HepG2 (cell line): ENCODE data around the gene VCL. TPM values are rescaled to one million over a fixed set of nuclear protein-coding genes. Genes with fewer than 3 reads are reported as not detected.

Source experiments
- CBFB ChIP-seq: sonication (generic); formaldehyde crosslinking; IDR thresholded peaks from 2 replicates; pipeline ENCODE4 v1.4.0; 2020; ENCODE audit warnings: missing genetic modification reagents
- CEBPG ChIP-seq: IDR thresholded peaks from 2 replicates; pipeline ENCODE4 v1.6.1; 2016
- ETV6 ChIP-seq: sonication (generic); formaldehyde crosslinking; conservative IDR thresholded peaks from 2 replicates; pipeline ENCODE4 v1.4.0; 2020; ENCODE audit warnings: missing genetic modification reagents
- FOXP1 ChIP-seq, 2 experiments: fragments of 450-650 bp in 1 of 2; IDR thresholded peaks; 2 replicates each; pipeline ENCODE4 v1.6.1; 2017 to 2018; ENCODE audit warnings: antibody characterized with exemption in 1 of 2
- HNRNPUL1 ChIP-seq: fragments of 200-400 bp; formaldehyde crosslinking; IDR thresholded peaks from 2 replicates; pipeline ENCODE4 v1.6.1; 2017; ENCODE audit warnings: low read depth, mild to moderate bottlenecking, low read length, moderate library complexity
- KAT2B ChIP-seq: fragments of 150-350 bp; IDR thresholded peaks from 2 replicates; pipeline ENCODE4 v1.6.1; 2014; ENCODE audit warnings: low read depth, low read length, borderline replicate concordance
- KMT2A ChIP-seq: sonication (generic); formaldehyde crosslinking; IDR thresholded peaks from 2 replicates; pipeline ENCODE4 v1.4.0; 2020; ENCODE audit warnings: missing genetic modification reagents
- KMT2B ChIP-seq: IDR thresholded peaks from 2 replicates; pipeline ENCODE4 v1.6.1; 2016; ENCODE audit warnings: missing genetic modification reagents, missing compliant biosample characterization
- MED1 ChIP-seq: sonication (generic); formaldehyde crosslinking; IDR thresholded peaks from 2 replicates; pipeline ENCODE4 v1.4.0; 2020; ENCODE audit warnings: missing genetic modification reagents
- NONO ChIP-seq, 2 experiments: fragments of 450-650 bp in 1 of 2; sonication (generic) in 1 of 2; formaldehyde crosslinking in 1 of 2; IDR thresholded peaks in 1 of 2; conservative IDR thresholded peaks in 1 of 2; 2 replicates each; pipeline versions ENCODE4 v1.6.1 to v1.8.0; 2017 to 2022; ENCODE audit warnings: mild to moderate bottlenecking in 1 of 2, missing genetic modification reagents in 1 of 2, moderate library complexity in 1 of 2
- SMAD9 ChIP-seq: sonication (generic); formaldehyde crosslinking; IDR thresholded peaks from 2 replicates; pipeline ENCODE4 v1.5.1; 2020; ENCODE audit warnings: mild to moderate bottlenecking, missing genetic modification reagents
- SOX13 ChIP-seq, 3 experiments: fragments of 450-650 bp in 1 of 3; sonication (generic) in 1 of 3; formaldehyde crosslinking in 1 of 3; IDR thresholded peaks in 2 of 3; conservative IDR thresholded peaks in 1 of 3; 2 replicates each; pipeline versions ENCODE4 v1.5.0 to v1.6.1; 2016 to 2020; ENCODE audit warnings: antibody characterized with exemption in 1 of 3, mild to moderate bottlenecking in 1 of 3, missing compliant biosample characterization in 1 of 3, missing genetic modification reagents in 1 of 3, moderate library complexity in 1 of 3
- TEAD2 ChIP-seq: sonication (generic); formaldehyde crosslinking; IDR thresholded peaks from 2 replicates; pipeline ENCODE4 v1.9.0; 2021; ENCODE audit warnings: missing genetic modification reagents
- TGIF2 ChIP-seq: IDR thresholded peaks from 2 replicates; pipeline ENCODE4 v1.6.1; 2016; ENCODE audit warnings: control low read depth, missing compliant biosample characterization
- TOPORS ChIP-seq: sonication (generic); formaldehyde crosslinking; IDR thresholded peaks from 2 replicates; pipeline ENCODE4 v1.8.0; 2023; ENCODE audit warnings: mild to moderate bottlenecking, missing genetic modification reagents
- ZNF207 ChIP-seq: fragments of 450-650 bp; IDR thresholded peaks from 2 replicates; pipeline ENCODE4 v1.6.1; 2016; ENCODE audit warnings: antibody characterized with exemption, borderline replicate concordance
- ZNF235 ChIP-seq: sonication (generic); formaldehyde crosslinking; IDR thresholded peaks from 2 replicates; pipeline ENCODE4 v1.8.1; 2023; ENCODE audit warnings: mild to moderate bottlenecking, missing genetic modification reagents, borderline replicate concordance
- ZNF446 ChIP-seq: sonication (generic); formaldehyde crosslinking; IDR thresholded peaks from 2 replicates; pipeline ENCODE4 v1.5.0; 2020; ENCODE audit warnings: mild to moderate bottlenecking, missing genetic modification reagents
- ZNF451 ChIP-seq: sonication (generic); formaldehyde crosslinking; IDR thresholded peaks from 2 replicates; pipeline ENCODE4 v1.5.0; 2020; ENCODE audit warnings: mild to moderate bottlenecking, missing genetic modification reagents
- ZNF564 ChIP-seq: sonication (generic); formaldehyde crosslinking; IDR thresholded peaks from 2 replicates; pipeline ENCODE4 v1.8.1; 2023; ENCODE audit warnings: mild to moderate bottlenecking, missing genetic modification reagents
- ZNF782 ChIP-seq: sonication (generic); formaldehyde crosslinking; IDR thresholded peaks from 2 replicates; pipeline ENCODE4 v1.4.0; 2020; ENCODE audit warnings: missing genetic modification reagents, mild to moderate bottlenecking, borderline replicate concordance
- polyA plus RNA-seq, 8 experiments: library from polyadenylated mRNA; depleted of rRNA in 3 of 8; stranded (reverse) in 7 of 8; unstranded in 1 of 8; fragments of >200 nt; fragmentation: Illumina TruSeq in 4 of 8; extraction: Trizol in 4 of 8; gene quantifications; 2 replicates each; pipeline versions ENCODE4 v1.2.1 to v1.2.3, GENCODE V29; 2011 to 2016; ENCODE audit warnings: low read depth in 4 of 8, missing spikeins in 1 of 8, mixed read lengths in 1 of 8; ENCODE audit not compliant: insufficient read depth in 1 of 8
- total RNA-seq, 5 experiments: library from RNA; depleted of rRNA; stranded (reverse); fragments of >200 nt; fragmentation: Illumina TruSeq; extraction: Trizol; gene quantifications; 2 replicates each; pipeline ENCODE4 v1.2.3, GENCODE V29; 2016; ENCODE audit warnings: low read depth in 1 of 5
- TF ChIP-seq, protein P1 (sequence below): sonication (generic); formaldehyde crosslinking; IDR thresholded peaks from 2 replicates; pipeline ENCODE4 v1.5.0; 2020; ENCODE audit warnings: missing genetic modification reagents, mild to moderate bottlenecking, borderline replicate concordance
- TF ChIP-seq, protein P2 (sequence below): sonication (generic); formaldehyde crosslinking; IDR thresholded peaks from 2 replicates; pipeline ENCODE4 v1.5.0; 2020; ENCODE audit warnings: missing genetic modification reagents
- TF ChIP-seq, protein P3 (sequence below): sonication (generic); formaldehyde crosslinking; IDR thresholded peaks from 2 replicates; pipeline ENCODE4 v1.4.0; 2020; ENCODE audit warnings: missing genetic modification reagents, borderline replicate concordance

Gene VCL
- total and polyA plus RNA-seq, 2 of the 13 experiments (the other 11 are each of a cell fraction or from before 2014, with no cell fraction given) = 17.3 to 26.9 TPM

DNA sequence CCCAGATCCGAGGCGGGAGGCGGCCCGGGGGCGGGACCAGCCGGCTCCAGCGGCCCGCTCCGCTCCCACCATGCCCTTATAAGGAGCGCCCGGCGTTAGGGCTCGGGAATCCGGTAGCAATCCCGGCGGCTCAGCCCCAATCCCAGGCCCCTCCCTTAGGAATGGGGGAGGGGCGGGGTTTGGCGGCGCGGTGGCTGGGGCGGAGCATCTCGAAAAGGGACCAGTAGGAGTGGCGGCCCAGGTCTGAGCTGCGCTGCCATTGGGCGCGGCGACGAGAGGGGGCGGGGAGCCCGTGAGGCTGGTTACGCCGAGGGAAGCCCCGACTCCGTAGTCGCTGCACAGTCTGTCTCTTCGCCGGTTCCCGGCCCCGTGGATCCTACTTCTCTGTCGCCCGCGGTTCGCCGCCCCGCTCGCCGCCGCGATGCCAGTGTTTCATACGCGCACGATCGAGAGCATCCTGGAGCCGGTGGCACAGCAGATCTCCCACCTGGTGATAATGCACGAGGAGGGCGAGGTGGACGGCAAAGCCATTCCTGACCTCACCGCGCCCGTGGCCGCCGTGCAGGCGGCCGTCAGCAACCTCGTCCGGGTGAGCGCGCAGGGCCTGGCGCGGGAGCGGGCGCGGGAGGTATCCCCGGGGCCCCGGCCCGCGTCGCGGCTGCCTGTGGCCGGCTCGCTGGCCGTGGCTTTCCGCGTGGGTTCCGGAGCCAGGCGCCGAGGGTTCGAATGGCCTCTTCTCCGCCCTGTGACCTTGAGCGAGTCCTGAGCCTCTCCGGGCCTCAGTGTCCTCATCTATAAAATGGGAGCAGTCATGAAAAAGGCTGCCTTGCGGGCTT lies at the start of gene VCL (continued):
- TF ChIP-seq, protein P1, sequence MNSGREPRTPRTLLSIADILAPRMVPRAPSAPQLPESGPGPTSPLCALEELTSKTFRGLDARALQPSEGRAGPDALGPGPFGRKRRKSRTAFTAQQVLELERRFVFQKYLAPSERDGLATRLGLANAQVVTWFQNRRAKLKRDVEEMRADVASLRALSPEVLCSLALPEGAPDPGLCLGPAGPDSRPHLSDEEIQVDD (CRISPR knock-in tag) = 0 out of 2 replicates have a peak, but pooled peaks have one; percentile 62
- TF ChIP-seq KAT2B (no peak), HNRNPUL1 (no peak), ZNF451 (CRISPR knock-in tag) (peak; percentile 30; the same call in 1 of the 2 replicates), ETV6 (CRISPR knock-in tag) (no peak), TGIF2 (CRISPR knock-in tag) (peak; percentile 74; the same call in 1 of the 2 replicates), ZNF446 (CRISPR knock-in tag) (peak; percentile 47; the same call in 1 of the 2 replicates), FOXP1 (IDR thresholded peaks at IDR 0.05) (no peak), FOXP1 (CRISPR knock-in tag; IDR thresholded peaks at IDR 0.05) (no peak), CEBPG (CRISPR knock-in tag) (no peak), CBFB (CRISPR knock-in tag) (0 out of 2 replicates have a peak, but pooled peaks have one; percentile 29), ZNF782 (no peak), KMT2B (CRISPR knock-in tag) (peak; percentile 73), SMAD9 (CRISPR knock-in tag) (no peak), ZNF235 (CRISPR knock-in tag) (no peak), MED1 (CRISPR knock-in tag) (peak; percentile 24), KMT2A (CRISPR knock-in tag) (peak; percentile 85), ZNF207 (no peak), NONO (IDR thresholded peaks at IDR 0.05) (no peak), NONO (CRISPR knock-in tag; conservative IDR thresholded peaks at IDR 0.05) (peak; percentile 84), TOPORS (peak; percentile 75; the same call in 1 of the 2 replicates), TEAD2 (CRISPR knock-in tag) (peak; percentile 29; the same call in 1 of the 2 replicates), SOX13 (IDR thresholded peaks at IDR 0.05) (no peak), SOX13 (CRISPR knock-in tag; conservative IDR thresholded peaks at IDR 0.05 in 1 of 2, IDR thresholded peaks at IDR 0.05 in 1 of 2) (peak in 1 of 2 experiments; percentile 19; a peak in 1 of 4 replicates), ZNF564 (CRISPR knock-in tag) (peak; percentile 97)
- TF ChIP-seq, protein P2, sequence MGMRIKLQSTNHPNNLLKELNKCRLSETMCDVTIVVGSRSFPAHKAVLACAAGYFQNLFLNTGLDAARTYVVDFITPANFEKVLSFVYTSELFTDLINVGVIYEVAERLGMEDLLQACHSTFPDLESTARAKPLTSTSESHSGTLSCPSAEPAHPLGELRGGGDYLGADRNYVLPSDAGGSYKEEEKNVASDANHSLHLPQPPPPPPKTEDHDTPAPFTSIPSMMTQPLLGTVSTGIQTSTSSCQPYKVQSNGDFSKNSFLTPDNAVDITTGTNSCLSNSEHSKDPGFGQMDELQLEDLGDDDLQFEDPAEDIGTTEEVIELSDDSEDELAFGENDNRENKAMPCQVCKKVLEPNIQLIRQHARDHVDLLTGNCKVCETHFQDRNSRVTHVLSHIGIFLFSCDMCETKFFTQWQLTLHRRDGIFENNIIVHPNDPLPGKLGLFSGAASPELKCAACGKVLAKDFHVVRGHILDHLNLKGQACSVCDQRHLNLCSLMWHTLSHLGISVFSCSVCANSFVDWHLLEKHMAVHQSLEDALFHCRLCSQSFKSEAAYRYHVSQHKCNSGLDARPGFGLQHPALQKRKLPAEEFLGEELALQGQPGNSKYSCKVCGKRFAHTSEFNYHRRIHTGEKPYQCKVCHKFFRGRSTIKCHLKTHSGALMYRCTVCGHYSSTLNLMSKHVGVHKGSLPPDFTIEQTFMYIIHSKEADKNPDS (CRISPR knock-in tag) = peak; percentile 7; the same call in 1 of the 2 replicates
- TF ChIP-seq, protein P3, sequence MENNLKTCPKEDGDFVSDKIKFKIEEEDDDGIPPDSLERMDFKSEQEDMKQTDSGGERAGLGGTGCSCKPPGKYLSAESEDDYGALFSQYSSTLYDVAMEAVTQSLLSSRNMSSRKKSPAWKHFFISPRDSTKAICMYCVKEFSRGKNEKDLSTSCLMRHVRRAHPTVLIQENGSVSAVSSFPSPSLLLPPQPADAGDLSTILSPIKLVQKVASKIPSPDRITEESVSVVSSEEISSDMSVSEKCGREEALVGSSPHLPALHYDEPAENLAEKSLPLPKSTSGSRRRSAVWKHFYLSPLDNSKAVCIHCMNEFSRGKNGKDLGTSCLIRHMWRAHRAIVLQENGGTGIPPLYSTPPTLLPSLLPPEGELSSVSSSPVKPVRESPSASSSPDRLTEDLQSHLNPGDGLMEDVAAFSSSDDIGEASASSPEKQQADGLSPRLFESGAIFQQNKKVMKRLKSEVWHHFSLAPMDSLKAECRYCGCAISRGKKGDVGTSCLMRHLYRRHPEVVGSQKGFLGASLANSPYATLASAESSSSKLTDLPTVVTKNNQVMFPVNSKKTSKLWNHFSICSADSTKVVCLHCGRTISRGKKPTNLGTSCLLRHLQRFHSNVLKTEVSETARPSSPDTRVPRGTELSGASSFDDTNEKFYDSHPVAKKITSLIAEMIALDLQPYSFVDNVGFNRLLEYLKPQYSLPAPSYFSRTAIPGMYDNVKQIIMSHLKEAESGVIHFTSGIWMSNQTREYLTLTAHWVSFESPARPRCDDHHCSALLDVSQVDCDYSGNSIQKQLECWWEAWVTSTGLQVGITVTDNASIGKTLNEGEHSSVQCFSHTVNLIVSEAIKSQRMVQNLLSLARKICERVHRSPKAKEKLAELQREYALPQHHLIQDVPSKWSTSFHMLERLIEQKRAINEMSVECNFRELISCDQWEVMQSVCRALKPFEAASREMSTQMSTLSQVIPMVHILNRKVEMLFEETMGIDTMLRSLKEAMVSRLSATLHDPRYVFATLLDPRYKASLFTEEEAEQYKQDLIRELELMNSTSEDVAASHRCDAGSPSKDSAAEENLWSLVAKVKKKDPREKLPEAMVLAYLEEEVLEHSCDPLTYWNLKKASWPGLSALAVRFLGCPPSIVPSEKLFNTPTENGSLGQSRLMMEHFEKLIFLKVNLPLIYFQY (CRISPR knock-in tag) = no peak
